H9 (cell line): ENCODE data around the gene PRKAG2. TPM values are rescaled to one million over a fixed set of nuclear protein-coding genes. Genes with fewer than 3 reads are reported as not detected.
A peak's percentile ranks its signal among the peaks of the same experiment; 100 is the strongest.

Experiments used
- DNase-seq: peaks from one replicate; pipeline ENCODE4 v3.0.0-alpha.2; 2017
- H2AFZ ChIP-seq: one replicate; pipeline ENCODE4 v1.6.1; 2013; ENCODE audit warnings: mild to moderate bottlenecking, low read length, control low read depth, moderate library complexity
- H2AK5ac ChIP-seq: 2 replicates; pipeline ENCODE4 v1.6.1; 2013; ENCODE audit warnings: low read length, control low read depth, mixed read lengths; ENCODE audit not compliant: insufficient read length
- H2BK120ac ChIP-seq: one replicate; pipeline ENCODE4 v1.6.1; 2013; ENCODE audit warnings: low read depth, mild to moderate bottlenecking, low read length, control low read depth, inconsistent platforms; ENCODE audit not compliant: poor library complexity, severe bottlenecking
- H2BK12ac ChIP-seq: 2 replicates; pipeline ENCODE4 v1.6.1; 2013; ENCODE audit warnings: low read length, control low read depth, mixed read lengths, low read depth; ENCODE audit not compliant: insufficient read length
- H2BK15ac ChIP-seq: 2 replicates; pipeline ENCODE4 v1.6.1; 2013; ENCODE audit warnings: low read depth, low read length, control low read depth
- H2BK20ac ChIP-seq: one replicate; pipeline ENCODE4 v1.6.1; 2013; ENCODE audit warnings: low read depth, mild to moderate bottlenecking, low read length, control low read depth, inconsistent platforms; ENCODE audit not compliant: poor library complexity, severe bottlenecking
- H2BK5ac ChIP-seq: 2 replicates; pipeline ENCODE4 v1.6.1; 2013; ENCODE audit warnings: low read length, control low read depth, mixed read lengths; ENCODE audit not compliant: insufficient read length
- H3K14ac ChIP-seq: 2 replicates; pipeline ENCODE4 v1.6.1; 2013; ENCODE audit warnings: low read length, control low read depth; ENCODE audit not compliant: insufficient read depth
- H3K18ac ChIP-seq: 2 replicates; pipeline ENCODE4 v1.6.1; 2013; ENCODE audit warnings: low read depth, mild to moderate bottlenecking, mixed read lengths, low read length, control low read depth; ENCODE audit not compliant: insufficient read length
- H3K23ac ChIP-seq: 2 replicates; pipeline ENCODE4 v1.6.1; 2013; ENCODE audit warnings: low read length, control low read depth, mixed read lengths, low read depth; ENCODE audit not compliant: insufficient read length
- H3K23me2 ChIP-seq: 2 replicates; pipeline ENCODE4 v1.6.1; 2013; ENCODE audit warnings: low read depth, mild to moderate bottlenecking, mixed read lengths, low read length, control low read depth; ENCODE audit not compliant: insufficient read length, poor library complexity, severe bottlenecking
- H3K27ac ChIP-seq: 2 replicates; pipeline ENCODE4 v1.5.1; 2013; ENCODE audit warnings: low read length, control low read depth, mixed read lengths, low read depth; ENCODE audit not compliant: insufficient read length
- H3K27me3 ChIP-seq: 2 replicates; pipeline ENCODE4 v1.6.1; 2013; ENCODE audit warnings: low read length, control low read depth, inconsistent platforms; ENCODE audit not compliant: insufficient read depth
- H3K4ac ChIP-seq: 2 replicates; pipeline ENCODE4 v1.6.1; 2013; ENCODE audit warnings: low read depth, mild to moderate bottlenecking, control low read depth, inconsistent platforms, low read length, moderate library complexity
- H3K4me1 ChIP-seq: 2 replicates; pipeline ENCODE4 v1.6.1; 2013; ENCODE audit warnings: low read length, control low read depth, inconsistent platforms; ENCODE audit not compliant: insufficient read depth
- H3K4me2 ChIP-seq: 2 replicates; pipeline ENCODE4 v1.6.1; 2013; ENCODE audit warnings: low read length, control low read depth, mixed read lengths; ENCODE audit not compliant: insufficient read length, insufficient read depth
- H3K56ac ChIP-seq: 2 replicates; pipeline ENCODE4 v1.6.1; 2013; ENCODE audit warnings: low read depth, mild to moderate bottlenecking, mixed read lengths, low read length, control low read depth; ENCODE audit not compliant: insufficient read length
- H3K79me1 ChIP-seq: 2 replicates; pipeline ENCODE4 v1.6.1; 2013; ENCODE audit warnings: low read depth, mild to moderate bottlenecking, moderate library complexity, low read length, control low read depth, inconsistent platforms; ENCODE audit not compliant: insufficient read depth, poor library complexity, severe bottlenecking
- H3K79me2 ChIP-seq: 2 replicates; pipeline ENCODE4 v1.6.1; 2013; ENCODE audit warnings: low read length, control low read depth, inconsistent platforms; ENCODE audit not compliant: insufficient read depth
- H3K9ac ChIP-seq: 2 replicates; pipeline ENCODE4 v1.6.1; 2013; ENCODE audit warnings: low read length, control low read depth, mixed read lengths; ENCODE audit not compliant: insufficient read length; ENCODE audit errors: extremely low read depth
- H3K9me3 ChIP-seq: one replicate; pipeline ENCODE4 v1.6.1; 2013; ENCODE audit warnings: low read depth, low read length, inconsistent platforms; ENCODE audit not compliant: control insufficient read depth
- H3T11ph ChIP-seq: one replicate; pipeline ENCODE4 v1.6.1; 2013; ENCODE audit warnings: mild to moderate bottlenecking, low read length, control low read depth, inconsistent platforms
- H4K20me1 ChIP-seq: one replicate; pipeline ENCODE4 v1.6.1; 2013; ENCODE audit not compliant: control insufficient read depth, insufficient read length, insufficient read depth
- H4K5ac ChIP-seq: 2 replicates; pipeline ENCODE4 v1.6.1; 2013; ENCODE audit warnings: low read depth, mild to moderate bottlenecking, mixed read lengths, low read length, control low read depth; ENCODE audit not compliant: insufficient read length
- H4K8ac ChIP-seq: replicated peaks from 2 replicates; pipeline ENCODE4 v1.6.1; 2013; ENCODE audit warnings: low read length, control low read depth, mixed read lengths, low read depth; ENCODE audit not compliant: insufficient read length
- H4K91ac ChIP-seq: 2 replicates; pipeline ENCODE4 v1.6.1; 2013; ENCODE audit warnings: low read depth, mild to moderate bottlenecking, moderate library complexity, mixed read lengths, low read length, control low read depth; ENCODE audit not compliant: insufficient read length
- H3K27ac Mint-ChIP-seq, 3 experiments: 2 replicates in 2 of 3; 3 replicates in 1 of 3; pipeline ENCODE4 v1.8.0; 2020 to 2021; ENCODE audit warnings: mixed read lengths in 3 of 3, mild to moderate bottlenecking in 1 of 3, moderate library complexity in 1 of 3
- H3K27me3 Mint-ChIP-seq: 2 replicates; pipeline ENCODE4 v1.8.0; 2021; ENCODE audit warnings: low read depth, mild to moderate bottlenecking, moderate library complexity, mixed read lengths
- H3K36me3 Mint-ChIP-seq, 3 experiments: 2 replicates in 2 of 3; 3 replicates in 1 of 3; pipeline ENCODE4 v1.8.0; 2020 to 2021; ENCODE audit warnings: low read depth in 3 of 3, mixed read lengths in 3 of 3; ENCODE audit not compliant: insufficient read depth in 1 of 3
- H3K4me1 Mint-ChIP-seq, 2 experiments: 2 replicates each; pipeline ENCODE4 v1.8.0; 2020; ENCODE audit warnings: mixed read lengths in 2 of 2
- H3K4me3 Mint-ChIP-seq, 2 experiments: 2 replicates in 1 of 2; 3 replicates in 1 of 2; pipeline ENCODE4 v1.8.0; 2020 to 2021; ENCODE audit warnings: mild to moderate bottlenecking in 2 of 2, mixed read lengths in 2 of 2, moderate library complexity in 1 of 2
- H3K9me3 Mint-ChIP-seq, 2 experiments: 2 replicates in 1 of 2; 3 replicates in 1 of 2; pipeline ENCODE4 v1.8.0; 2020; ENCODE audit warnings: mild to moderate bottlenecking in 2 of 2, mixed read lengths in 2 of 2, moderate library complexity in 1 of 2
- CTCF ChIP-seq: fragments of 200-600 bp; sonication (generic); conservative IDR thresholded peaks from 3 replicates; pipeline ENCODE4 v1.8.0; 2021; ENCODE audit warnings: antibody characterized with exemption, mild to moderate bottlenecking
- WGBS: extraction: QIAGEN DNeasy Blood & Tissue Kit; methylation state at CpG from one replicate; pipeline ENCODE4 v1.1.7; 2013; ENCODE audit warnings: missing lambda C conversion rate, low lambda C conversion rate, mixed read lengths; ENCODE audit not compliant: insufficient read length; ENCODE audit errors: extremely low coverage; 5-methylcytosine and 5-hydroxymethylcytosine counted together
- total RNA-seq: library from RNA; stranded (reverse); gene quantifications from 2 replicates; pipeline ENCODE4 v1.2.1, GENCODE V29; 2021

Gene PRKAG2
- total RNA-seq, 1 experiment from 2014 or later: 11.8 TPM

- H3K56ac ChIP-seq: no peak overlapping the region
- H3K9me3 ChIP-seq: no peaks in the 10 kb centered on the region
- H3K4me2 ChIP-seq: no peak overlapping the region
- no peak overlapping the region for H3K27ac ChIP-seq
- no peak overlapping the region for H3T11ph ChIP-seq
- H3K4me1 ChIP-seq: peaks cover 4% of the 10 kb centered on the region; the same call in 1 of the 2 replicates
- H2BK120ac ChIP-seq: no peak overlapping the region
- H4K20me1 ChIP-seq: no peaks in the 10 kb centered on the region
- H2BK5ac ChIP-seq: no peak overlapping the region
- H2BK15ac ChIP-seq: no peak overlapping the region
- H4K8ac ChIP-seq: no peak overlapping the region
- no peak overlapping the region for H4K5ac ChIP-seq
- Mint-ChIP-seq H3K9me3 (no peaks in the 10 kb centered on the region; a peak in 3 of 5 replicates), H3K36me3 (no peaks in the 10 kb centered on the region), H3K27me3 (peaks cover 35% of the 10 kb centered on the region), H3K4me1 (peaks cover 26 to 43% of the 10 kb centered on the region in 2 experiments), H3K4me3 (no peak overlapping the region), H3K27ac (no peak overlapping the region)
- no CpG with 5 or more reads among the region's 9 CpGs for WGBS
- peak; percentile 86 for DNase-seq
- no peak overlapping the region for H2BK20ac ChIP-seq
- no peaks in the 10 kb centered on the region; the same call in 1 of the 2 replicates for H3K27me3 ChIP-seq
- no peak overlapping the region for H3K4ac ChIP-seq
- H4K91ac ChIP-seq: no peak overlapping the region
- TF ChIP-seq CTCF: peak; percentile 91
- H2BK12ac ChIP-seq: no peak overlapping the region
- H3K79me1 ChIP-seq: no peaks in the 10 kb centered on the region
- no peak overlapping the region for H2AK5ac ChIP-seq
- H3K23ac ChIP-seq: no peak overlapping the region
- no peaks in the 10 kb centered on the region for H3K79me2 ChIP-seq
- H3K9ac ChIP-seq: no peak overlapping the region
- H3K18ac ChIP-seq: no peak overlapping the region
- no peak overlapping the region for H3K14ac ChIP-seq
- no peak overlapping the region for H2AFZ ChIP-seq
- H3K23me2 ChIP-seq: no peaks in the 10 kb centered on the region
These were observed 117.3 kb downstream of the PRKAG2 start for GRCh38 chr7:151759591-151760042.
